Stimulated activated CD4-positive, alpha-beta T cell treated with anti-CD3 and anti-CD28 coated beads, Interleukin-1b, Interleukin-23, amount 100 ng/mL, for 48 hours (primary cell): Measurements from ENCODE around the gene SUMF2.
A peak's percentile ranks its signal among the peaks of the same experiment; 100 is the strongest.
"Not testable (repeated sequence)": the region's sequence is repeated elsewhere in the genome, so short reads cannot be mapped to it uniquely, and the experiment has no call there.

Source experiments
- DNase-seq: peaks from one replicate; pipeline ENCODE4 v3.0.0-alpha.2; 2020

The SUMF2 gene

GRCh38 chr7:56066376-56066775 lies 2.3 kb downstream of the SUMF2 start:
- DNase-seq, result not testable (repeated sequence)

- peak; percentile 66 for DNase-seq
These were observed 10.3 kb downstream of the SUMF2 start for GRCh38 chr7:56074371-56074791.

- DNase-seq, result no peak
These were observed 13.6 kb downstream of the SUMF2 start for GRCh38 chr7:56077681-56078080.

GRCh38 chr7:56078196-56078595 lies 14.1 kb downstream of the SUMF2 start:
- no peak for DNase-seq

GRCh38 chr7:56079450-56080185 lies 15.5 kb downstream of the SUMF2 start:
- DNase-seq, result no peak

- not testable (repeated sequence) for DNase-seq
These were observed 16.8 kb downstream of the SUMF2 start for GRCh38 chr7:56080726-56081435.

- no peak for DNase-seq
These were observed 17.7 kb downstream of the SUMF2 start for GRCh38 chr7:56081626-56082340.

- no peak for DNase-seq
These were observed 19.2 kb downstream of the SUMF2 start for GRCh38 chr7:56083150-56083785.

GRCh38 chr7:56086761-56087160 lies 22.7 kb downstream of the SUMF2 start:
- DNase-seq, result no peak

GRCh38 chr7:56087445-56087844 lies 23.4 kb downstream of the SUMF2 start:
- no peak for DNase-seq

- no peak for DNase-seq
These were observed 27.5 kb downstream of the SUMF2 start for GRCh38 chr7:56091591-56091990.

- DNase-seq, result not testable (repeated sequence)
These were observed 28.3 kb downstream of the SUMF2 start for GRCh38 chr7:56092388-56092787.

GRCh38 chr7:56092789-56093531 lies 28.9 kb downstream of the SUMF2 start, which contains the start of gene PHKG1:
Gene PHKG1 (minus strand): TSS chr7:56092952. CDS start chr7:56088941, 4,011 bp downstream.
- no peak for DNase-seq

GRCh38 chr7:56097700-56098099 lies 33.6 kb downstream of the SUMF2 start:
- no peak for DNase-seq

GRCh38 chr7:56098187-56099008 lies 34.3 kb downstream of the SUMF2 start:
- DNase-seq, result not testable (repeated sequence)

GRCh38 chr7:56099653-56100052 lies 35.6 kb downstream of the SUMF2 start:
- no peak for DNase-seq

- not testable (repeated sequence) for DNase-seq
These were observed 40.1 kb downstream of the SUMF2 start for GRCh38 chr7:56104138-56104537.

- peak; percentile 35 for DNase-seq
These were observed 41.4 kb downstream of the SUMF2 start for GRCh38 chr7:56105508-56105907.

- DNase-seq, result peak; percentile 96
These were observed 42.3 kb downstream of the SUMF2 start, which contains the start of gene CHCHD2 for GRCh38 chr7:56106108-56107073. Gene CHCHD2 (minus strand): TSS chr7:56106476. CDS start chr7:56106413, 63 bp downstream.

- DNase-seq, result no peak
These were observed 43.8 kb downstream of the SUMF2 start for GRCh38 chr7:56107954-56108258.
